ENCODE measurements around the gene RSPH1.

Gene RSPH1

DNA sequence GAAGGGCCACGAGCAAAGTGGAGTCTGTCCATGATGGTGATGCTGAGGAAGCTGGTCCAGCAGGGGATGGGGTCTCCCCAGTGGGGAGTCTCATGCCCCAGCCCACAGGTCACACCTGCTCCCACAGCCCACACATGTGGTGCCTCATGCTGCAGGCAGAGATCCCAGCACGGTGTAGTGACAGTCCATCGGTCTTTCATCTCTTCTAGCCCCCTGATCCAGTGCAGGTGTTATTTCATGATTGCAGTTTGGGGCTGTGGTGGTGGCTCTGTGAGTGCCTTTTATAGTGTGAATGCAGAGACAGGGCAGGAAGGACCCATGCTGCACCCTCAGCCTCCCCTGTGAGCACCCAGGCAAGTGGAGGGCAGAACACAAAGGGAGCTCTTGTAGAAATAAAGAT, 47.3 kb downstream of the RSPH1 start:
- DNase-seq (ENCODE audit: low read depth in 2 of 2) = no peak

DNA sequence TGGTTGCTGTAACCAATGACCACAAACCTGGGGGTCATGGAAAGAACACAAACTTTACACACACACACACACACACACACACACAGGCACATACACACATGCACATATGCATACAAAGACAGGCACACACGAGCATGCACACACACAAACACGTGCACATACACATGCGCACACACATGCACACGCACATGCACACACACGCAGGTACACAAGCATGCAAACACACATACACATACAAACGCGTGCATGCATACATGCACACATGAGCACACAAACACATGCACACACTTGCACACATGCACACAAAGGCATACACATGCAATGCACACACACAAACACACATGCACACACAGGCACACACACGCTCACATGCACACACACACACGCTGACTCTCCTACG, 48.3 kb downstream of the RSPH1 start:
- DNase-seq (ENCODE audit: low read depth in 2 of 2) = no peak

DNA sequence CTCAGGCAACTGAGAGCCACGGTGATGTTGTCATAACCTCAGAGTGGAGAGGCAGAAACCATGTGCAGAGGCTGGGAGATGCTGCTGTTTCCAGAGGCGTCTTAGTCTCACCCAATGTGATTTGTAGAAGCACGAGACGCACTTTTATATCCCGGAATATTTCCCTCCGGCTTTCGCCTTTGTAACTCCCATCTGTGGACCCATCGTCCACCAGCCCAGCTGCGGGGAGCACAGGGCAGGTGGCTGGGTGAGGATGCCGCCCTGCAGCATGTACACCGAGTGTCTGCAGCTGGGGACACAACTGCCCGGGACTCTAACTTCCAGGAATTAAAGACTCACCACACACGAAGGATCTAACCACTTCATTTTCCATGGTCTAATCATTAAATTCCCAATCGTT, 48.8 kb downstream of the RSPH1 start:
- no peak for DNase-seq (ENCODE audit: low read depth in 2 of 2)

DNA sequence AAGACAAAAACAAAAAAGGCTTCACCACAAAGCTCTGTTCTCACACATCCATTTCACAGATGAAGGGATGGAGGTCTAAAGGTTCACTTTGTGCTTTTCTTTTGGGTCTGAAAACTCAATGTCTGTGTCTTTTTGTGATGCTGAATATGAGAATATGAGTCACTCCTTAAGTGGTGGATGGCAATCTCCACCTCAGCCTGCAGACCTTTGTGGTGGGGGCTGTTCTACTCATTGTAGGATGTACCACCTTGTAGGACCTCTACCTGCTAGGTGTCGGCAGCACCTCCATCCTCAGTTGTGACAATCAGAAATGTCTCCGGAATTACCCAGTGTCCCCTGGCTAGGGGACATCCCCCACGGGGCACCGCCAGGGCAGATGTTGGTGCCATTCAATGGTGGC, 49.5 kb downstream of the RSPH1 start:
- DNase-seq (ENCODE audit: low read depth in 2 of 2) = no peak

DNA sequence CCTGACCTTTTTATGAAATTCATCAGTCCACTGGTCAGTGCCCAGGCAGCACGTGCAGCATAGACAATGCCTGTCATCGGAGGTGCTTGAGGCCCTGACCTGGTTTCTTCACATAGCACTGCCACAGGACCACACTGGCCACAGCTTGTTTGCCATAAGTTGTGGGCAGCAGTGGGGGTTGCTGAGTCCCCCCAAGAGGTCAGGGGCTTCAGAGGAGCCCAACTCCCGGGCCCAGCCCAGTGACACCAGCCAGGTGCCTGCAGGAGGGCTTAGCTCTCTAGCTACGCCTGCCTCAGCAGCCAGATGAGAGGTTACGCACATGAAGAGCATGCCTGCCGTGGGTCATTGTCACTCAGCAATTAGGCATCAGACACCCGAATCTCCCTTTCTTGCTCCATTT, 50.7 kb downstream of the RSPH1 start:
- DNase-seq (ENCODE audit: low read depth in 2 of 2) = no peak

DNA sequence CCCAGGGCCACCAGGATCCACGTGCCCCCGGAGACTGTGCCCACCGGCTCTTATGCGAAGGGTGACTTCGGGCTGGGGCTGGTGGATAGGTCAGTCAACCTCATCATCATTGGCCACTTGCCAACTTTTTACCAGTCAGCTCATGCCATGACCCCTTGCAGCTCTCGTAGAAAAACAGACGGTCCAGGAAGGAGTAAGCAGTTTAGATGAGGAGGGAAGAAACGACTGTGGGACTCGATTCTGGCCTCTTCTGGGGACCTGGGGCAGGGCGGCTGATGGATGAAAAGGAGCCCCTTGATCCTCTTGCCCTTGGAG, 51.3 kb downstream of the RSPH1 start:
- no peak for DNase-seq (ENCODE audit: low read depth in 2 of 2)

DNA sequence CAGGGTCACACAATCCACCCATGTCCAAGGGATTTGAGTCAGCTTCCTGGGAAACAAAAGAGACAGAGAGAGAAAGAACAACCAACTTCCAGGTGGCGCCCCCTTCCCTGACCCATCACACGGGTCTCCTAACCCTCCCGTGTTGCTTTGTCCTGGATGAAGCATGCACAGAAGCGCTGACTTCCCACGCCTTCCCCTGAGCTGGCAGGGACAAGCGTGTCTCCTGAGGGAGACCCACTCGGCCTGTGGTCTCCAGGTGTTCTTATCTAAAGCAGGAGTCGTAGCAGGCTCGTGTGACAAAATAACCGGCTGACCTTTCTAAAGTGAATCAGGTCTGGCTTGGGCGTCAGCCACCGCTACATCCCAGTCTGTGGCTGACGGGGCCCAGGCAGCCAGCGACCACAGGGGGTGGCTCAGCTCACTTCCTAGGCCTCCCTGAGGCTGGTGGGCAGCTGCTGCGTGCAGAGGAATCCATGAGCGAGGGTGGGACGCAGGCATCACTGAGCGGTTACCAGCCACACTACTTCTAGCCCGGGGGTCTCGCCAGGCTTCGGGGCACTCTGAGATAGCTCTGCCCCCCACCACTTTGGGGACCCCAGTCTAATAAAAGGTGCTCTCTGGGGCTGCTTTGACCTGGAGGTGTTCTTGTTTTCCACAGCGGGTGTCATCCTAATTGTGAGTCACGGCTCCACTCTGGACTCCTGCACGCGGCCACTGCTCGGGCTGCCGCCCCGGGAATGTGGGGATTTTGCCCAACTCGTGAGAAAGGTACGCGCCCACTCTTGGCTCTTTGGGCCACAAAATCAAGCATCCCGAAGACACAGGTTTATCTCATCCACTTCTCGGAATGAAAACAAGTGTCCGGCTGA, 51.9 kb downstream of the RSPH1 start:
- no peak for DNase-seq (ENCODE audit: low read depth in 2 of 2)

DNA sequence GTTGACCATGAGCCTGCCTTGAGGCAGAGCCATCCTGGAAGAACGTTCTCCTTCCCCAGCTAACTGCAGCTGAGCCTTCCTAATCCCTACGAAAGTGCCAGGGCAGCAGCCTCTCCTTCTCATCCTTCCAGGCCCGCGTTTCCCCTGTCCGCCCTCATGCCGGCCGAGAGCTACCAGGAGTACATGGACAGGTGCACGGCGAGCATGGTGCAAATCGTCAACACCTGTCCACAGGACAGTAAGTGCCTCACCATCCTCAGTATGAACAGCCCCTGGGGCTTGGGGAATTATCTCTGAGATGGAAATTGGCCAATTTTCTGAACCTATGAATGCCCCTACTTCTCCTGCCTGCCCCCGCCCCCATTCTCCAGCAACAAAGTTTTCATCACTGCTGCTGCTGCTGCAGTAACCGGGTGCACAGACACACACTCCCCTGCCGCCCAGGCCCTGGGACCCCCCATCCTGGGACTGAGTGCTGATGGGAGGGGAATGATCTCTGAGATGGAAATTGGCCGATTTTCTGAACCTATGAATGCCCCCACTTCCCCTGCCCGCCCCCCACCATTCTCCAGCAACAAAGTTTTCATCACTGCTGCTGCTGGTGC, 52.7 kb downstream of the RSPH1 start:
- no peak for DNase-seq (ENCODE audit: low read depth in 2 of 2)

DNA sequence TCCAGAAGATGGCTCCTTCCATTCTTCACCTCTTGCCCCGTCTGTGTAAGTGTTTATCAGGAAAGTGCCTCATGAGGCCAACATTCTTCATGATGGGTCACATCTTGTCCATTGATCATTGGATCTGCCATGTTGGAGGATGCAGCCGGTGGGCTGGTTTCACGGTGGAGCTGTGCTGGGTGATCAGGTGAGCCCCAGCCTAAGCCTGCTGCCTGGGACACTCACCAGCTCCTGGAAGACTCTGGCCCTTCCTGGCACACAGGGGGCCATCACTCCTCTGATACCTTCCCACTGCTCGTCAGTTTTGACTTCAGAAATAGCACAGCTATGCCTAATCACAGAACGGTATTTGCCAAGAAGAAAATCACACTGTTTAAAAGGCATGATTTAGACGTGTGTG, 54.1 kb downstream of the RSPH1 start:
- DNase-seq (ENCODE audit: low read depth in 2 of 2) = no peak

DNA sequence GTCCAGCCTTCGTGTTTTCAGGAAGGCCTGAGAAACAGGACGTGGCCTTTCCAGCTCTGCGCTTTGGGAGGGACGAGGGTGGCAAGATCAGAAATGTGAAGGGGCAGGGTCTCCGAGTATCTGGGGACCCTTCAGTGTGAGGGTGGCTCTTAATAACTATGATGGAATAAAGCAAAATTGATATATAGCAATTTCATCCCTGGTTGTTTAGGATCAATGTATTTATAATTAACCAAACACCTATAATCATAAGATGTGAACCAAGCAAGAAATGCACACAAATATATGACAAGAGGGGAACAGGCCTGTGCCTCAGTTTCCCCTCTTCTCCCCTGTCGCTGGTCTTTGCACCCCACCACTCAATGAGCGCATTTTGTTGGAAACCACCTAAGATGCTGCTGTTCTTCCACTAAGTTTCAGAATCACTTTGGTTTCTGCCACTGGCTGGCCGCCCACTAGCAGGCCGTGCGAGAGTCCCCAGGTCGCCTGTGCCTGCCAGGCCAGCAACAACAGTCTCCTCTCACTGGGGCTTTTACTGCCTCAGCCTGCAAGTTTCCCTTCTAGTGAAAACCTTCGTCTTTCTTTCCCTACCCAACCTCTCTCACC, 55.7 kb downstream of the RSPH1 start:
- DNase-seq (ENCODE audit: low read depth in 2 of 2) = no peak

DNA sequence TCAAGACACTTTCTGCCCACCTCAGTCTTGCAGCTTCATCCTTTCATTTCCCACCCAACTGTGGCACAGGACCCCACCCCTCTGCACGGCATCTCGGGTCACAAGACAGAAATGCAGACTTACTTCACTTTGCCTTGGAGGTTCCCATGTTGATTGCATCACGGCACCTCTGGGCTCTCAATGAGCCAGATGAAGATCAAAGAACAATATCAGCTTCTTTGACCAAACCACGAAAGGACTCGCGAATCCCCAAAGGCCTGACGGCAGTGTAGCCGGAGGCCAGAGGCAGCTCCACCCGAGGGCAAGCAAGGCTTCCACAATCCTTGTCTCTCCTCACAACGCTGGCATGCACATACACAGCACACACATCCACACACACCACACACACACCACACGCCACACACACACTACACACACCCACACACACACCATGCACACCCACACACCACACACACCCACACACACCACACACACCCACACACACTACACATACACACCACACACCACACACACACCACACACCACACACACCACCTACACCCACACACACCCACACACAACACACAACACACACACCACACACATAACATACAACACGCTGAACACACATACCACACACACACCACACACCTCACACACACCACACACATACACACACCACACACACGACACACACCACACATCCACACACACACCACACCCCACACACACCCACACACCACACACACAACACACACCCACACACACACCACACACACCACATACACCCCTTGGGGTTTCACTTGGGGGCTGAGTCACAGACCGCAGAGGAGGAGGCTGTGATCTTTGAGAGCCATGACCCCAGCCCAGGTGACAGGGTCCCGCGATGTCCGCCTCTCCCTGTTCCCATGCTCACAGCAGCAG, 56.5 kb downstream of the RSPH1 start:
- DNase-seq (ENCODE audit: low read depth in 2 of 2) = no peak

DNA sequence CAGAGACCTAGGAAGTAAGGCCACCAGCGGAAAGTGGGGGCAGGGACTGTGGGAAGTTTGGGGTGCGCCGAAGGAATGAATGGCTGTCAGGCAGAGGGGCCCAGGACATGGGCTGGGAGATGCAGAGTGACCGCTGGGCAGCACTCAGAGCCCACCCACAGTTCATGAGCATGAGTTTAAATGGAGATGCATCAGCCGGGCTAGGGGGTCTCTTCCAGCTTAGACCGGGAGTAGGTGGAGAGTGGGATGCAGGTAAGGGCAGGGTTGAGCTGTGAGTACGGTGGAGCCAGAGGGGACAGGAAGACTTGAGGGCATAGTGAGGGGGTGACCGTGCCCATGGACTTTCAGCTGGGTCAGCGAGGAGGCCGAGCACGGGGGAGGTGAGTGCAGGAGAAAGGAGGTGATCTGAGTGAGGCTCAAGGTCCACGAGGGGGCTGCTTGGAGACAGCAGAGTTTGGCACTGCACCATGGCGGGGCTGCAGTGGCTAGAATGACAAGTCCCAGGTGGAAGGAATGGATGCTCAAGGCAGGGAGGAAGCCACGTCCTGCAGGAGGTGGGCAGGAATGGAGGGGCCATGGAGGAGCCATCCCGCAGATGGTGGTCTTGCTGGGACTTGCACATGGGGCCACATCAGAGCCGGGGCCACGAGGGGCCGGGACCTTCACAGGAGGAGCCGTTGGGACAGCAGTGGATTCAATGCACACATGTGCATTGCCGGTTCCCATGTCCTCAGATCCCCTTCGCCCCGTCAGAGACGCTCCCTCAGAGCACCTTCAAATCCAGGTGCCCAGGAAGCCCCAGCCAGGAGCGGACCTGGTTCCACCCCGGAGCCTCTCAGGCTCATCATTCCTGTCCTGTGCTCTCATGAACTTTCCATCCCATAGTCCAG, 57.5 kb downstream of the RSPH1 start:
- DNase-seq (ENCODE audit: low read depth in 2 of 2) = no peak

DNA sequence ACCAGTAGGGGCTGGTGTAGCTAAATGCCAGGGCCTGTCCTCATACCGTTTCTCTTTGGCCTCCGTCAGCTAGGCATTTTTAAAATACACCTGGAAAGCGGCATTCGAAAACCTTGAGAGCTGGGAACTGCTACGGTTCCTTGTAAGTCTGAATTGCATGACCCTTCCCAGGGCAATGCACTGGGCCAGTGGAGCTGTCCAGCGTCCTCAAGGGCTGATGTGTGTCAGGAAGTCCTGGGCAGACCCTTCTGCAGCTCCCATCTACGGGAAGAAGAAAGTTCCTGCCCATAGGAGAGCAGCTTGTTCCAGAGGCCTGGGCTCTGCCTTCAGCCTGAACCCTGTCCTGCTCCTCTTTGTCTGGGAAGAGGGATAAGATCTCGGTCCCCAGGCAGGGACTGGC, 58.2 kb downstream of the RSPH1 start:
- no peak for DNase-seq (ENCODE audit: low read depth in 2 of 2)

DNA sequence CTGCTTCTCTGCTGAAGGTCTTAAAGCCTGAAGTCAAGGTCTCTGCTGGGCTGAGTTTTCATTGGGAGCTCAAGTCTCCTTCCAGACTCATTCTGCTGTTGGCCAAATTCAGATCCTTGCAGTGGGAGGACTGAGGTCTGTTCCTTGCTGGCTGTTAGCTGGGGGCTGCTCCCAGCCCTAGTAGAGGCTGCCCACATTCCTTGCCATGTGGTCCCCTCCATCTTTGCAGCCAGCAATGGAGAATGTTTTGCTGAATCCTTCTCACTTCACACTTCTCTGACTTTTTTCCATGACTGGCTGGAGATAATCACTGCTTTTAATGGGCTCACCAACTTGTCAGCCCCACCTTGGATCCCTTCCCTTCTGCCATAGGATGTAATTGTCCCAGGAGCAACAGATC, 59.1 kb downstream of the RSPH1 start:
- no peak for DNase-seq (ENCODE audit: low read depth in 2 of 2)

DNA sequence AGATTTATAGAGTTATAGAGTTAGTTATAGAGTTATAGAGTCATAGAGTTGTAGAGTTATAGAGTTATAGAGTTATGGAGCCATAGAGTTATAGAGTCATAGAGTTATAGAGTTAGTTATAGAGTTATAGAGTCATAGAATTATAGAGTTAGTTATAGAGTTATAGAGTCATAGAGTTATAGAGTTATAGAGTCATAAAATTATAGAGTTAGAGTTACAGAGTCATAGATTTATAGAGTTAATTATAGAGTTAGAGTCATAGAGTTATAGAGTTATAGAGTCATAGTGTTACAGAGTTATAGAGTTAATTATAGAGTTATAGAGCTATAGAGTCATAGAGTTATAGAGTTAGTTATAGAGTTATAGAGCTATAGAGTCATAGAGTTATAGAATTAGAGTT, 60.2 kb downstream of the RSPH1 start:
- no peak for DNase-seq (ENCODE audit: low read depth in 2 of 2)

DNA sequence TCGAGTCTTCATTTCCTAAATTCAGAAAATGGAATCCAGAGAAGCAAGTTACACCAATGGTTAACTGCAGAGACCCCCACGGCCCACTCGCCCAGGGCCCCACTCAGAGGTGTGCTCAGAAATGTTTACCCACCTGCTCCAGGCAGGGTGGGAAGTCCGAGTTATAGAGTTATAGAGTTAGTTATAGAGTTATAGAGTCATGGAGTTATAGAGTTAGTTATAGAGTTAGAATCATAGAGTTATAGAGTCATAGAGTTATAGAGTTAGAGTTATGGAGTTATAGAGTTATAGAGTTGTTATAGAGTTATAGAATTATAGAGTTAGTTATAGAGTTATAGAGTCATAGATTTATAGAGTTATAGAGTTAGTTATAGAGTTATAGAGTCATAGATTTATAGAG, 60.6 kb downstream of the RSPH1 start:
- no peak for DNase-seq (ENCODE audit: low read depth in 2 of 2)

DNA sequence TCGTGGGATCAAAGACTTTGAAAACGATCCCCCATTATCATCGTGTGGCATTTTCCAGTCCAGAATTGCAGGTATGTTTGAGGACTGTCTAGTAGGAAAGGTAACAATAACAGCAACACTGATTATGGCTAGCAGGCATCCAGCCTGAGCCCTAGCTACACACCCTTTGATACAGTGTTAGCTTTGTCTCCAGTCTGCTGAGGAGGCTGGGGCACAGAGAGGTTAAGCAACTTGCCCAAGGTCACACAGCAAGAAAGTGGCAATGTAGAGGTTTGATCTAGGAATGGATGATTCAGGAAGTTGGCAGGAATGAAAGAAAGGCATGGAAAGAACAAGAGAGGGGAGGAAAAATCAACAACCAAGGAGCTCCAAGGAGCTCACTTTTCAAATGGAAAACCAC, 61.1 kb downstream of the RSPH1 start:
- DNase-seq (ENCODE audit: low read depth in 2 of 2) = no peak

DNA sequence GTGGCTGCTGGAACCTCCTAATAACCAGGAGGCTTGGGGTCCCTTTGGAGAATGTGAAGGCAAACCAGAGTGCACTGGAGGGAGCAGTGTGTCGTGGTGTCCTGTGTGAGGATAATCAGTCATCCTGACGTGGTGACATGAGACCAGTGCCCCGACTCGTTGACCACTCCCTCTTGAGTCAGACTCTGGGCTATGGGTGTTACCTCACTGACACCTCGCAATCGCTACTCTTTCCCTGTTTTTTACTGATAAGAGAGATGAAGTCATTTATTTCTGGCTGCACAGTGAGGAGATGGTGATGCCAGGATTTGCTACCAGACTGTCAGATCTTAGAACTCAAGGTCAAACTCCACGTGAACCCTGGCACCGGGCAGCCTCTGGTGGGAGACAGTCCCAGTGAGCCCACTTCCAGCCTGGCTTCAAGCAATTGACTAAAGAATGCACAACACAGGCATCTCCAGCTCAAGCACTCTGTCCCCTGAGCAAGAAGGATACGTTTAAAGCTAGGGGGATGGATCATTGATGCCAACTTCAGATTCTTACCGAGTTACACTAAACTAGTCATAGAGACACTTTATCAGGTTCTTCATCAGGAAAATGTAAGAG, 62.0 kb downstream of the RSPH1 start:
- DNase-seq (ENCODE audit: low read depth in 2 of 2) = no peak

DNA sequence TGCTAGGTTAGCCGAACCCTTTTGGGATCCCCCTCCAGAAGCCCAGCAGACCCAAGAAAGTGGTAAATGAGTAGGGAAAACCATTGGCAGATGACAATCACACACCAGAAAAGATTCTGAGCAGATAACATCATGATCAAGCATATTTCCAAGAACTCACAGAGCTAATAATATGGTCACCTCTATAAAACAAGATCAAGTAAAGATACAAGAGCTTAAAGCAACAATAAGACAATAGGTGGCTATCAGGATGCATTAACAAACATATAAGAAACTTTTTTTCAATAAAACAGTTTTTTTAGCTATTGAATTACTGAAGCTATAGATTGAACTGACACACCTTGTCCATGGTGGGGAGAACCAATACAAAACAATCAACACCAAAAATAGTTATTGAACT, 63.3 kb downstream of the RSPH1 start:
- DNase-seq (ENCODE audit: low read depth in 2 of 2) = no peak

DNA sequence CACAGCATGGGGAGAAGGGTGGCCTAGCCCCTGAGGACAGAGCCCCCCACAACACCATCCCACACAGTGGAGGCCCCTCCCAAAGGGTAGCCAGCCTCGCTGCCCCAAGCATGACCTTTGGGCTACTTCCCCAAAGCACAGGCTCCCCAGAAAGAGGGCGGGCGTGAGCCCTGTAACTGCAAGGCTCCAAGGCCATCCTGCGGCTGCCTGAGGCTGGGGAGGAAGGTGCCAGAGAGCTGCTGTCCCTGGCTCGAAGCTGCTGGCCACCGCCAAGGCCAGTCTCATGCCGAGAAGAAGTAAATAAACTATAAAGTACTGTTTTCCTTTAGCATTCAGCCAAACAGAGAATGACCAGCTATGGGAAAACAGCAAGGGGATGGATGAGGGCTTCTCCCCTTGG, 64.8 kb downstream of the RSPH1 start:
- no peak for DNase-seq (ENCODE audit: low read depth in 2 of 2)

DNA sequence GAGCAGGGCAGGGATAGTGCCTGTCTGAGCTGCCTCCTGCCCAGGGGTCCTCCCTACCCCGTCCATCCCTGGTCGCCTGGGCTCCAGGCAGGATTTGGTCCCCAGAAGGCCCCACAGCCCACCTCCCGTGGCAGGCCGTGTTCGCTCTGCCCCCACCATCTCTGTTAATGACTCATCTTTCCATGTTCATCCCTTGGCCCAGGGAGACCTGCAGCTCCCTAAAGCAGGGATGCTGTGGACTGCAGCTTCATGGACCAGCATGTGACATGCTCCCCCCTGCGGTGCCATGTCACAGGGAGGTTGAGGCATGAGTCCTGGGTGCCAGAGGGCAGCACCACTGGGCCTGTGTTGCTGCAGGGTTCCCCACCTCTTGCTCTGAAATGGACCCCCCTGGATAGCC, 65.5 kb downstream of the RSPH1 start:
- DNase-seq (ENCODE audit: low read depth in 2 of 2) = no peak

Data from stimulated activated CD8-positive, alpha-beta memory T cell treated with anti-CD3 and anti-CD28 coated beads, Interleukin-7, amount 100 ng/mL, for 1 hour (primary cell).